GM12878 (cell line): ENCODE measurements around the gene ETNPPL. TPM values are rescaled to one million over a fixed set of nuclear protein-coding genes. Genes with fewer than 3 reads are reported as not detected.

ENCODE experiments used
- ATAC-seq: fragments of 200-7000 bp; cut with Tn5 transposase; 3 replicates; pipeline ENCODE4 v1.9.1; 2020; ENCODE audit warnings: mild to moderate bottlenecking, moderate library complexity
- BruUV-seq: library from RNA; stranded (reverse); fragments of 400-500 nt; replicated peaks from 2 replicates; lab custom pipeline; 2021; lab: Mats Ljungman, UMichigan
- CTCF ChIA-PET: fragments of 300-600 bp; sonication (Branson Sonifier 250); formaldehyde crosslinking; extraction: SDS; loops from one replicate; lab custom pipeline; 2021; ENCODE audit warnings: inconsistent platforms; lab: Yijun Ruan, JAX
- POLR2A ChIA-PET: fragments of 350-600 bp; formaldehyde crosslinking; extraction: SDS; loops from one replicate; lab custom pipeline; 2021; ENCODE audit warnings: inconsistent platforms; lab: Charles Lee
- RAD21 ChIA-PET: fragments of 300-600 bp; sonication (Branson Sonifier 250); formaldehyde crosslinking; loops from one replicate; lab custom pipeline; 2023; ENCODE audit warnings: antibody characterized with exemption; ENCODE audit not compliant: unreplicated experiment; lab: Charles Lee
- SMC1A ChIA-PET: fragments of 300-600 bp; sonication (Branson Sonifier 250); formaldehyde crosslinking; loops from one replicate; lab custom pipeline; 2023; ENCODE audit not compliant: unreplicated experiment, uncharacterized antibody; lab: Charles Lee
- DNase-seq: peaks from one replicate; pipeline ENCODE4 v3.0.0-alpha.2; 2011; ENCODE audit warnings: low read depth, low spot score
- FAIRE-seq: peaks from 3 replicates; lab custom pipeline; 2011; peaks lifted over from hg19 to GRCh38; lab: Jason Lieb, UNC
- H2AFZ ChIP-seq: 2 replicates; pipeline ENCODE4 v1.6.0; 2011; ENCODE audit warnings: low read depth, low read length, control low read depth; ENCODE audit not compliant: control insufficient read depth
- H3K27ac ChIP-seq: 2 replicates; pipeline ENCODE4 v1.5.1; 2011; ENCODE audit warnings: control low read depth; ENCODE audit not compliant: control insufficient read depth, insufficient read depth
- H3K27me3 ChIP-seq, 2 experiments: replicated peaks in 1 of 2; 2 replicates each; pipeline versions ENCODE4 v1.6.0 to v1.6.1; 2011; ENCODE audit warnings: low read length in 1 of 2; ENCODE audit not compliant: control insufficient read depth in 2 of 2, insufficient read depth in 2 of 2
- H3K36me3 ChIP-seq, 2 experiments: 2 replicates each; pipeline ENCODE4 v1.5.1; 2011; ENCODE audit warnings: low read length in 1 of 2; ENCODE audit not compliant: control insufficient read depth in 2 of 2, insufficient read depth in 2 of 2
- H3K4me1 ChIP-seq: 2 replicates; pipeline ENCODE4 v1.6.1; 2011; ENCODE audit warnings: mild to moderate bottlenecking, low read length, moderate library complexity, mixed read lengths; ENCODE audit not compliant: control insufficient read depth, insufficient read depth
- H3K4me2 ChIP-seq: 2 replicates; pipeline ENCODE4 v1.6.0; 2011; ENCODE audit warnings: control low read depth; ENCODE audit not compliant: control insufficient read depth, insufficient read depth
- H3K4me3 ChIP-seq: fragments of 200-600 bp; sonication (generic); 2 replicates; pipeline ENCODE4 v1.5.1; 2016
- H3K79me2 ChIP-seq: 2 replicates; pipeline ENCODE4 v1.6.0; 2011; ENCODE audit warnings: low read length; ENCODE audit not compliant: control insufficient read depth, insufficient read depth
- H3K9ac ChIP-seq: 2 replicates; pipeline ENCODE4 v1.8.0; 2011; ENCODE audit warnings: low read length, control low read depth, mixed read lengths; ENCODE audit not compliant: control insufficient read depth, insufficient read depth
- H3K9me3 ChIP-seq: replicated peaks from 3 replicates; pipeline ENCODE4 v1.5.1; 2011; ENCODE audit warnings: mild to moderate bottlenecking, low read length; ENCODE audit not compliant: control insufficient read depth, insufficient read depth
- H4K20me1 ChIP-seq: 2 replicates; pipeline ENCODE4 v1.6.0; 2011; ENCODE audit not compliant: control insufficient read depth, insufficient read depth
- BCL11A ChIP-seq: IDR thresholded peaks from 2 replicates; pipeline ENCODE4 v1.6.1; 2011; ENCODE audit warnings: low read depth, low read length
- CBFB ChIP-seq: IDR thresholded peaks from 2 replicates; pipeline ENCODE4 v1.6.1; 2016; ENCODE audit warnings: antibody characterized with exemption, low read depth
- CREB1 ChIP-seq: IDR thresholded peaks from 2 replicates; pipeline ENCODE4 v1.6.1; 2012; ENCODE audit warnings: low read depth, mild to moderate bottlenecking, inconsistent platforms
- HDAC6 ChIP-seq: fragments of 200-600 bp; sonication (generic); IDR thresholded peaks from one replicate; pipeline ENCODE4 v1.8.0; 2017; ENCODE audit warnings: antibody characterized with exemption; ENCODE audit not compliant: unreplicated experiment
- IKZF2 ChIP-seq, 2 experiments: fragments of 450-650 bp; IDR thresholded peaks; 2 replicates each; pipeline ENCODE4 v1.6.1; 2017; ENCODE audit warnings: mild to moderate bottlenecking in 2 of 2, moderate library complexity in 2 of 2
- NR2C1 ChIP-seq: fragments of 450-650 bp; IDR thresholded peaks from 2 replicates; pipeline ENCODE4 v1.6.1; 2017; ENCODE audit warnings: antibody characterized with exemption, mild to moderate bottlenecking, moderate library complexity
- RFX5 ChIP-seq: IDR thresholded peaks from 2 replicates; pipeline ENCODE4 v1.6.1; 2011; ENCODE audit warnings: low read depth, low read length, improper control_type of control experiment
- RUNX3 ChIP-seq: IDR thresholded peaks from 2 replicates; pipeline ENCODE4 v1.6.1; 2012; ENCODE audit warnings: low read length, inconsistent platforms
- SUZ12 ChIP-seq: fragments of 200-600 bp; sonication (generic); IDR thresholded peaks from one replicate; pipeline ENCODE4 v1.6.1; 2018; ENCODE audit warnings: antibody characterized with exemption, mild to moderate bottlenecking; ENCODE audit not compliant: unreplicated experiment
- WRNIP1 ChIP-seq: IDR thresholded peaks from 2 replicates; pipeline ENCODE4 v1.6.1; 2011; ENCODE audit warnings: low read depth, low read length, improper control_type of control experiment, borderline replicate concordance
- WGBS: methylation state at CpG from one replicate; pipeline ENCODE4 v1.1.6; 2016; ENCODE audit warnings: low lambda C conversion rate; ENCODE audit not compliant: insufficient replicate concordance, insufficient coverage; ENCODE audit errors: missing lambda C conversion rate; 5-methylcytosine and 5-hydroxymethylcytosine counted together
- in situ Hi-C: fragments of 300-500 bp; cut with MboI; formaldehyde crosslinking; loops from 9 replicates; pipeline ENCODE4 v1.14.3; 2018; ENCODE audit warnings: mixed read lengths
- intact Hi-C: fragments of 100-400 bp; cut with micrococcal nuclease; formaldehyde crosslinking; loops from one replicate; pipeline ENCODE4 v1.14.2; 2022; ENCODE audit not compliant: unreplicated experiment
- polyA plus RNA-seq, 11 experiments: library from polyadenylated mRNA; depleted of rRNA in 4 of 11; unstranded in 6 of 11; stranded (reverse) in 5 of 11; fragments of >200 nt; fragmentation: Nextera tagmentation in 4 of 11; fragmentation: Illumina TruSeq in 1 of 11; extraction: Ambion mirVana in 4 of 11; extraction: Trizol in 1 of 11; gene quantifications; 1 replicate in 1 of 11; 2 replicates in 10 of 11; pipeline versions ENCODE4 v1.2.1 to v1.2.3, GENCODE V29; 2011 to 2016; ENCODE audit warnings: inconsistent platforms in 2 of 11, missing spikeins in 2 of 11, low read depth in 1 of 11
- total RNA-seq, 4 experiments: library from RNA; depleted of rRNA in 3 of 4; stranded (reverse); fragments of >200 nt in 3 of 4; fragmentation: Illumina TruSeq in 1 of 4; extraction: Trizol in 1 of 4; gene quantifications; 2 replicates each; pipeline versions ENCODE4 v1.2.1 to v1.2.3, GENCODE V29; 2013 to 2021
- TF ChIP-seq, protein P1 (sequence below), 3 experiments: IDR thresholded peaks in 2 of 3; conservative IDR thresholded peaks in 1 of 3; 2 replicates each; pipeline ENCODE4 v1.5.1; 2011; ENCODE audit warnings: low read depth in 3 of 3, low read length in 3 of 3, mild to moderate bottlenecking in 3 of 3, control low read depth in 2 of 3, moderate library complexity in 2 of 3, inconsistent platforms in 1 of 3, mixed read lengths in 1 of 3; ENCODE audit not compliant: control insufficient read depth in 2 of 3, insufficient read depth in 1 of 3; ENCODE audit errors: extremely low read depth in 1 of 3

ETNPPL gene
- total and polyA plus RNA-seq, 10 of the 15 experiments (the other 5 are each of a cell fraction or from before 2014, with no cell fraction given) = not detected

GRCh38 chr4:108774809-108775530, 12.1 kb upstream of the ETNPPL start:
- intact Hi-C loops = no loop called here
- ChIA-PET CTCF (no interaction called here), SMC1A (no interaction called here), POLR2A (no interaction called here), RAD21 (no interaction called here)
- DNase-seq (no peak), FAIRE-seq (no peak), ATAC-seq (no peak)
- no peak overlapping the region for H3K9ac ChIP-seq
- no peak for TF ChIP-seq WRNIP1
- no peak for TF ChIP-seq CBFB
- TF ChIP-seq RFX5 = no peak
- TF ChIP-seq CREB1 = no peak
- TF ChIP-seq HDAC6 = no peak
- TF ChIP-seq RUNX3 = no peak
- TF ChIP-seq, protein P1, sequence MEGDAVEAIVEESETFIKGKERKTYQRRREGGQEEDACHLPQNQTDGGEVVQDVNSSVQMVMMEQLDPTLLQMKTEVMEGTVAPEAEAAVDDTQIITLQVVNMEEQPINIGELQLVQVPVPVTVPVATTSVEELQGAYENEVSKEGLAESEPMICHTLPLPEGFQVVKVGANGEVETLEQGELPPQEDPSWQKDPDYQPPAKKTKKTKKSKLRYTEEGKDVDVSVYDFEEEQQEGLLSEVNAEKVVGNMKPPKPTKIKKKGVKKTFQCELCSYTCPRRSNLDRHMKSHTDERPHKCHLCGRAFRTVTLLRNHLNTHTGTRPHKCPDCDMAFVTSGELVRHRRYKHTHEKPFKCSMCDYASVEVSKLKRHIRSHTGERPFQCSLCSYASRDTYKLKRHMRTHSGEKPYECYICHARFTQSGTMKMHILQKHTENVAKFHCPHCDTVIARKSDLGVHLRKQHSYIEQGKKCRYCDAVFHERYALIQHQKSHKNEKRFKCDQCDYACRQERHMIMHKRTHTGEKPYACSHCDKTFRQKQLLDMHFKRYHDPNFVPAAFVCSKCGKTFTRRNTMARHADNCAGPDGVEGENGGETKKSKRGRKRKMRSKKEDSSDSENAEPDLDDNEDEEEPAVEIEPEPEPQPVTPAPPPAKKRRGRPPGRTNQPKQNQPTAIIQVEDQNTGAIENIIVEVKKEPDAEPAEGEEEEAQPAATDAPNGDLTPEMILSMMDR (IDR thresholded peaks at IDR 0.05 in 2 of 3, conservative IDR thresholded peaks at IDR 0.05 in 1 of 3; ENCODE audit: control insufficient read depth in 2 of 3, extremely low read depth in 1 of 3, insufficient read depth in 1 of 3, low read depth in 3 of 3, low read length in 3 of 3) = no peak
- no peak for TF ChIP-seq IKZF2 (IDR thresholded peaks at IDR 0.05)
- no peak for TF ChIP-seq NR2C1
- TF ChIP-seq SUZ12 = no peak
- no peak for TF ChIP-seq BCL11A
- no peaks in the 10 kb centered on the region for H3K27me3 ChIP-seq
- in situ Hi-C loops = no loop called here
- H4K20me1 ChIP-seq = no peaks in the 10 kb centered on the region
- H3K27ac ChIP-seq = no peak overlapping the region
- H3K4me3 ChIP-seq = no peak overlapping the region
- no peaks in the 10 kb centered on the region for H3K79me2 ChIP-seq
- no TSS peak for BruUV-seq
- no peak overlapping the region for H3K4me2 ChIP-seq
- no peaks in the 10 kb centered on the region for H3K4me1 ChIP-seq
- no peaks in the 10 kb centered on the region for H3K9me3 ChIP-seq
- 7% methylated on average over 5 of the region's 5 CpGs for WGBS
- H2AFZ ChIP-seq = no peak overlapping the region
- no peaks in the 10 kb centered on the region for H3K36me3 ChIP-seq
